GM13977 (cell line): ENCODE measurements around the gene FRMD7.

Experiments
- DNase-seq: peaks from one replicate; pipeline ENCODE4 v3.0.0; 2012; ENCODE audit warnings: low spot score
- CTCF ChIP-seq: IDR thresholded peaks from 2 replicates; pipeline ENCODE4 v1.5.1; 2012; ENCODE audit warnings: mild to moderate bottlenecking, control low read depth; ENCODE audit not compliant: insufficient read depth; ENCODE audit errors: extremely low read depth, missing control alignments
- in situ Hi-C: fragments of 300-500 bp; cut with MboI; formaldehyde crosslinking; loops from one replicate; pipeline ENCODE4 v1.12.0; 2022; ENCODE audit warnings: low sequenced_read_pairs, low pct_unique_long_range_greater_than_20kb, mixed read lengths, inconsistent platforms; ENCODE audit not compliant: unreplicated experiment

FRMD7 gene

DNA sequence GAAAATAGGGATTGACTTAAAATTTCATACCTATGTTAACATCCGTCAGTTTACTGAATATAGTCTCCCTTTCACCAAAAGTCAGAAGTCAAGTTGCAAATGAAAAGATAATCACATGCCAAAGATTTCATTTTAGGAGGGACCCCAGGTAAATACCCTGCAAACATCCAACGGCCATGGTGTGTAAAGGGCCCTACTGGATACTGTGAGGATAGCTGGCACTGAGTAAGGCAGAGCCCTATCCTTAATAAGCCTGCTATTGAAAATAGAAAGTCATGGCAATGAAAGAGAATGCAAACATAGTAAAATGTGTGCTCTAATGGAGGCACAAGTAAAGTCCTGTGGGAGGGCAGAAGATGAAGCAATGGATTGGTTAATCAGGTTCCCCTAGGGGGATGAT, 83.8 kb downstream of the FRMD7 start:
- no peak for TF ChIP-seq CTCF
- no peak for DNase-seq
- in situ Hi-C loops: no loop called here

DNA sequence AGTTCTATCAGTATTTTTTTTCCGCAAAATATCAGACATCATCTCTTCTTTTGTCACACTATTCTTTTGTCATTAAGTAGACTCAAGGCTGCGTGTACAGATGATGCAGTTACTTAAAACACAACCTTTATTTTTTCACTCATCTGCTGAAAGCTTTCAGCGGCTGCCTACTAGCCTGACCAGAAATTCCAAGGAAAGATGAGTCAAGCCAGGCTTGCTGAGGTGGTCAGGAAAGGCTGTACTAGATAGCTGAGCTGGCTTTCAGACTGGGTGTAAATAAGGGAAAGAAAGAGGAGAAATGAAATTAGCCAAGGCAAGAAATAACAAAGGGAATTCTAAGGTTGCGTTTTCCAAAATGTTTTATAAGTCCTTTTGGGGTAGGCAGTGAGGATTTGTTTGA, 86.8 kb downstream of the FRMD7 start:
- no peak for TF ChIP-seq CTCF
- DNase-seq: no peak
- in situ Hi-C loops: no loop called here

- no peak for DNase-seq
- in situ Hi-C loops: no loop called here
- TF ChIP-seq CTCF: no peak
Observed at GRCh38 chrX:132040066-132040465, 87.8 kb downstream of the FRMD7 start.

GRCh38 chrX:132037479-132037993, 90.3 kb downstream of the FRMD7 start:
- in situ Hi-C loops: no loop called here
- no peak for DNase-seq
- no peak for TF ChIP-seq CTCF

- DNase-seq: no peak
- TF ChIP-seq CTCF: no peak
- in situ Hi-C loops: no loop called here
Observed at GRCh38 chrX:132034648-132035047, 93.2 kb downstream of the FRMD7 start.

- DNase-seq: no peak
- no peak for TF ChIP-seq CTCF
- in situ Hi-C loops: no loop called here
Observed at GRCh38 chrX:132033166-132033565, 94.7 kb downstream of the FRMD7 start.

DNA sequence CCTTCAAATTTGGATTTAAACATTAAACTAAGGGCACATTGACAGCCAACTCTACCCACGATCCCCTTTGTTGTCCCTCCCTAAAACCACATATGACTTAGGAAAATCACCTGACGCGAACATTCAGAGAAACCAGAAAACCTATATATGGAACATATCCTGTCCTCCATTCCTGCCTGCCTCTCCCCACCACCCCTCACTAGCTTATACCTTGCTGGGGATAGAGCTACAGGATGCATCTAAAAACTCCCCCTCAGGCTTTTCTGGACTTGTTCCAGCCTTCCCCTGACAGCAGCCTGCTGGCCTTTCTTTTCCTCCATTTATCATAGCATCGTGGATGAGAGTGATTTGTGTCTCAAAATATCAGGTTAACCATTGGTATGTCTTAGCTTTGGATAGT, 96.0 kb downstream of the FRMD7 start:
- DNase-seq: no peak
- in situ Hi-C loops: no loop called here
- no peak for TF ChIP-seq CTCF
